Activated CD4-positive, alpha-beta T cell treated with anti-CD3 and anti-CD28 coated beads, Interleukin-2, amount 50 U/mL, for 24 hours (primary cell): ENCODE results near the gene ILDR2.

Source experiments
- DNase-seq, 2 donors: peaks; one replicate each; pipeline ENCODE4 v3.0.0-alpha.2; 2020; ENCODE audit warnings: low read depth in 1 of 2, low spot score in 1 of 2

Gene ILDR2

DNA sequence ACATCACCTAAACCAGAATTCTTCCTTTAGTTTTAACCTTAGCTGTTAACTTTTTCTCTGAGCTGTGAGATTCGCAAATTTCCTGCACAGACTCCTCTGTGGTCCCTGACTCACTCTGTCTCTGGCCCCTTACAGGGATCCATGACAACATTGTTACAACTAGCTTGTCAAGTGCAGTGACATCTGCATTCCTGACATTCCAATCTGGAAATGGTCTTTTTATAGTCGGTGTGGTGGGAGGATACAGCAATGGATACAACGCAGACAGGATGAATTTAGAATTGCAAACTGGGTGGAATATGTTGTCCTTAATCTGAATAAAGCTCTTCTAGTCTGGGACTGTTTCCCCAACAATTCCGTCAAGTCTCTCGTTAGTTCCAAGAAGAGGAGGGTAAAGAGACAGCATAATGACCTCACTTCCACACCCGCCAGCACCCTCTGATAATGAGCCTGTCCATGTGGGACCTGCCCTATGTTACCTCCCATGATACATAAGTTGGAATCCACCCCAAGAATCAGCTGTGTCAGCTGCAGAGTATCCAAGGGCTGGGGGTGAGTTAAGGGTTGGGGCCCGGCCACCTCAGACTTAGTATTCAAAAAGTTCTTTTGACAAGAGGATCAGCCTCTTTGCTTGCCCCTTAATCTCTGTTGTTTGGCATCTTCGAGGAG is 49.4 kb downstream of the ILDR2 start:
- no peak for DNase-seq

DNA sequence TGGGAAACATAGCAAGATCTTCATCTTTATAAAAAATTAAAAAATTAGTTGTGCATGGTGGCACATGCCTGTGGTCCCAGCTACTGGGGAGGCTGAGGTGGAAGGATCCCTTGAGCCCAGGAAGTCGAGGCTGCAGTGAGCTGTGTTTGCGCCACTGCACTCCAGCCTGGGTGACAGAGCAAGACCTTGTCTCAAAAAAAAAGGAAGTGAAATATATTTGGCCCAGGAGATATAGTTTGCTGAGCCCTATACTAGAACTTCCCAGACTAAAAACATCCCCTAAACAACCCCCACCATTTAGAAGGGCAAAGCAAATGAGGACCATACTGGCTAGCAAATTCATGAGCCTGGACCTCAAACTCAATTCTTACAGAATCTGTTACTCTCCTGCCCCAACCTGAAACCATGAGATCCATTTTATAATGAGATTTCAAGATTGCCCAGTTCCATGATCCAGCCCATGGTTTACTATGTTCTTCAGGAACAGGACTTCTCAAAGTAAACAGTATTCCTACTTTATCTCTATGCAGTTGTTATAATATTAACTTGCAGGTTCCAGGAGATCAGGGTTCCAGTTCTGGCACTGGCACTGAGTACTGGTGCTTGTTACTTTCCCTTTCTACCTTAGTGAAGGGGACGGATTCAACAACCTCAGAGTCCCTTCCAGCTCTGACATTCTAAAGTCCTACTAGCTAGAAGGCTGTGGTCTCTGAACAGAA is 50.4 kb downstream of the ILDR2 start:
- DNase-seq: no peak

DNA sequence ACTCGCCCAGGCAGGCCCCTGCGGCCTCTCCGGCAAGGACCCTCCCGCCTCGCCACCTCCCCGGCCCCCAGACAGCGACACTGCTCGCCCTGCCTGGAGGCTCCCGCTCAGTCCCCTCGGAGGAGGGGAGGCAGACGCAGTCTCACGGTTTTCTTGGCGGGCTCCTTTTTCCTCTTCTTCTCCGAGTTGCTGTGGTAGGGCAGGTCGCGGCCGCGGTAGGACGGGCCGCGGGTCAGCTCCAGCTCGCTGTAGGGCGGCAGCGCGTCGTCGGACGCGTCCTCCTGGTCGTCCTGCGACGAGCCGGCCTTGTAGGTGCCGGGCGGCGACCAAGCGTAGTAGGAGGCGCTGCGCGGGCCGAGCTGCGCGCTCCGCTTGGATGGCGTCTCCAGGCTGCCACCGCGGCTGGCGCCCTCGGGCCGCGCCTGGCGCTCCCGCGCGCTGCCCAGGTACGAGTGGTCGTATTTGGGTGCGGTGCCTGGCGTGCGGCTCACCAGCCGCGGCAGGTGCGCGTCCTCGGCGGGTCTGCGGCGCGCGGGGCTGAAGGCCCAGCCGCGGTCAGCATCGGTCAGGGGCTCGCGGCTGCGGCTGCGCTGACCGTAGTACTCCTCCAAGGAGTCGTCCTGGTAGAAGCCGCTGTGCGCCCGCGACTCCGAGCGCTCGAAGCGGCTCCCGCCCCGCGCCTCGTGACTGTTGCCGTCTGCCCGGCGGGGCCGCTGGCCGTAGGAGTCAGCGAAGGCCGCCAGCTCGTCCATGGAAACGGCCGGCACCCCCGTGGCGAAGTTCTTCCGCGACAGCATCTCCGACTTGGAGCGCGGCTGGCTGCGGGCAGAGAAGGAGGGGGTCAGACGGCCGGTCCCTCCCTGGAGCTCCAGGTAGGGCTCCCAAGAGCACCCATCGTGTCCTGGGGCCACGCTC is 54.5 kb downstream of the ILDR2 start:
- DNase-seq: no peak

GRCh38 chr1:166918956-166919316 is 56.4 kb downstream of the ILDR2 start:
- DNase-seq: no peak

- DNase-seq: no peak
These were observed 57.0 kb downstream of the ILDR2 start for GRCh38 chr1:166918088-166918955.

- no peak for DNase-seq
These were observed 59.4 kb downstream of the ILDR2 start for GRCh38 chr1:166915941-166916340.

DNA sequence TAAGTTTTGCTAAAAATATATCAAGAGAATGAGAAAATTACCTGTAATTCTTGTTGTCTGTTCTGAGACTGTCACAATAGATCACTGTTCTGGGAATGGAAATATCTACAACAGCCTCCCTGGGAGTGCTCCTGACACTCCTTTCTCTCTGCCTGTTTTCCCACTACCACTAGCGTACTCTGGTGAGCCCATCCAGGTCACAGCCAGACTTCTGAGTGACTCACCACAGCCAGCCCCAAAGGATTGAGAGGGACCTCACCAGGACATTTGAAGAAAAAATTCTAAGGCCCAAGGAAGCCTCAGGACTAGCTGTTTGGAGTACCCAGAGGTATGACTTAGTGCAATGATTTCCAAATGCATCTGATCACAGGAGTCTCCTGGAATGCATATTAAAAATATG is 60.3 kb downstream of the ILDR2 start:
- DNase-seq: no peak

- DNase-seq: no peak
These were observed 61.2 kb downstream of the ILDR2 start for GRCh38 chr1:166914111-166914510.

GRCh38 chr1:166911624-166912023 is 63.7 kb downstream of the ILDR2 start:
- DNase-seq: no peak

DNA sequence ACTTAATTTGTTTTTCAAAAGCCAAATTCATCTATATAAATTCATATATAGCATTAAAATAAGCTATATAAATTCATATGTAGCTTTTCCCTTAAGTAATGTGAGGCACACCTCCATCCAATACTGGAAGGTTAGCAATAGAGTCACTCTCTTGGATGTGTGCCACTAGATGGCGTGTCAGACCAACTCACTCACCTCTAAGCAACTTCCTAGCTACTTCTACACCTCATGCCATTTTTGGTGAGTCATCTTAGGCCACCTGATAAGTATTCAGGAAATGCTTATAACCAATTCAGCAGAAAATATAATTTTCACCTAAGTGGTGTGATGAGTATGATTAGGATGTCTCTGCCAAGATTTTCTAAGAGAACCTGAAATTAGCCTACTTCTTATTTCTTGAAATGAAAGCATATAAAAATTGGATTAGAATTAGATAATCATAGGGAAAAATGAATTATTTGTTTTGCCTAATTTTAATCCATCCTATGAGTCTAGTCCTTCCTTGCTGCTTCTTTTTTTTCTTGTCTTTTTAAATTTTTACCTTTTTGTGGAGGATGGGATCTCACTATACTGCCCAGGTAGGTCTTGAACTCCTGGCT is 64.8 kb downstream of the ILDR2 start:
- peak; percentile 24 to 76 for DNase-seq

DNA sequence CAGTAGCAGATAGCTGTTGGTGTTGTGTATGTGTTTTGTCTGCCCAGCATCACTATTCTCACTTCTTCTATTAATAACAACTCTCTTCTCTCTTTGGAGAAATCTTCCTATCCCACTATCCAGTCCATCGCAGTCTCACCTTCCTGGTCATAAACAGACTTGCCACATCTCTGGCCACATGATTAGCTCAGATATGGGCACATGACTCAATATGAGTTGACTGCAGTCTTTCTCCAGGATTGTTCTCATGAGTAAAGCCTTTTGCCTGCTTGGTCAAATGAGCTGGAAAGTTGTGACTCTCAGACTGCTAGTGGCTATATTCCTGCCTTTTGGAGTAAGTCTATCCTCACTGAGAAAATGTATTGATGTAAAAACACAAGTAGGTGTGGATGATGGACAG is 66.4 kb downstream of the ILDR2 start:
- DNase-seq: no peak

GRCh38 chr1:166907763-166908162 is 67.6 kb downstream of the ILDR2 start:
- DNase-seq: no peak

GRCh38 chr1:166907051-166907450 is 68.3 kb downstream of the ILDR2 start:
- DNase-seq: no peak

DNA sequence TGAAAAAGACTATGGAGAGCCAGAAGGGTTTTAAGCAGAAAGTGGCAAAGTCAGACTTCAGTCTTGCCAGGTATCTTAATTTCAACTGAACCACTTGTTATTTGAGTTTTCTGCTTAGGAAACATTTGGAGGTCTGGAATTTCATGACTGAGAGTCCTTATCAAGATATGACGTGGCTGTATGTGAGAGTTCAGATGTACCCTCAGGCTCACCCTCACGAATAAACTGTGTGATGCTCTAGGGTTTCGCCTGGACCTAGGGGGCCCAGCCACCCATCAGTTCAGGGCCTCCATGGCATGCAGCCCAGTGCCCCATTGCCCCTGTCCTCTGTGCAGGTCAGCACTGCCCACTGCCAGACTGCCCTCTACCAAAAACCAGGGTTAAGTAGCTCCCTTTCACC is 68.7 kb downstream of the ILDR2 start:
- DNase-seq: no peak

DNA sequence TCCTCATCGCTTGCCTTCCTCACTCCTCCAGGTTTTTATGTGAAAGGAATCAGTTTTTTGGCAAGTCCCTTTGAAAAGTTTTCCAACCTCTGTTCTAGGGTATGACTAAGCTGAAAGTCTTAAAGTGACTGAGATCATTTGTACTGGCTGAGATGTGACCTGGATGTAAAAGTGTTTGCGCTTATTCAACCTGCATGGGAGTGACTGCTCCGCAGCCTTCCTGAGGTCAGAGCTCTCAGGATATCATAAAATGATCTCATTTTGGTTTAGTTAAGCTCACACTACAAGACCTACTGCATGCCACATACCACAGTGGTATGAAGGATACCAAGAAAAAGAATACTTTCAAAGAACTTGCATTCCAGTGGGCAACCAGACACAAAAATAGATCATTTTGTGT is 69.4 kb downstream of the ILDR2 start:
- DNase-seq: no peak

- DNase-seq: no peak
These were observed 70.2 kb downstream of the ILDR2 start for GRCh38 chr1:166905136-166905535.

GRCh38 chr1:166903232-166903631 is 72.1 kb downstream of the ILDR2 start:
- DNase-seq: no peak

DNA sequence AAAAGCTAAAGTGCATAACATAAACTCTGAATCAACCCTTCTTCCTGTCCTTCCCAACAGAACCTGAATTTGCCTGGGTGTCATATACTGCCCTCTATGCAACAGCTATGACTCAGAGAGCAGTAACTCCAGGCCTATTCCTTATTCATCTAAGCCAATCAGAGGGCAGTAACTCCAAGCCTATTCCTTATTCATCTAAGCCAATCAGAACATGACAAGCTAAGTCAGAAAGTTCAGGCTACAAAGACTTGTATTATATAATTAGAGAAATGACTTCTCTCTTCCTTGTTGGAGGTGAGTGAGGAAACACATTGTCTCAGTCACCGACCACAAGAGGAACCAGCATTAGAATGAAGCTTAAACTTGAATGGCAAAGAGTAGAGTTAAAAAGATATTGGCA is 73.1 kb downstream of the ILDR2 start:
- DNase-seq: no peak

GRCh38 chr1:166900987-166901386 is 74.4 kb downstream of the ILDR2 start:
- DNase-seq: no peak

- no peak for DNase-seq
These were observed 75.6 kb downstream of the ILDR2 start for GRCh38 chr1:166899769-166900168.

DNA sequence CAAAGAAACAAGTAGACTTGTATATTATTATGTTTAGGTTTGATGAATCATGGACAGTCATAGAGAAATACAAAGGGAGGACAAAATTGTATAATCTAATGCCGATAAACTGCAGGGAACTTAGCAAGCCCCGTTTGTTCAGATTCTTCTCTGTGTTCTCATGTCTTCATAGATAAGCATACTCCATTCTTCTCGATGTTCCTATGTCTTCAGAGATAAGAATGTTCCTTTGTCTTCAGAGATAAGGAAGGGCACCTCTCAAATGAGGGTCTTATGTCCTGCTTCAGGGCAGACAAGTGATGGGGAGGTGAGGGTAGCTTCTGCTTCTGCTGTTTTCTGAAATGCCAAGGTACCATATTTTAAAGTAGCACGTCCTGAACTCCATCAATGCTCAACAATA is 79.6 kb downstream of the ILDR2 start:
- DNase-seq: no peak
